B cell (primary cell): Measurements from ENCODE around the gene CCL15. TPM values are rescaled to one million over a fixed set of nuclear protein-coding genes. Genes with fewer than 3 reads are reported as not detected.

Experiments
- ATAC-seq: fragments of 200-7000 bp; cut with Tn5 transposase; one replicate; pipeline ENCODE4 v1.10.0; 2021; ENCODE audit warnings: low read depth, mild to moderate bottlenecking, moderate number of reproducible peaks, moderate library complexity
- CTCF ChIA-PET: fragments of 350-600 bp; sonication (Branson Sonifier 250); formaldehyde crosslinking; loops from one replicate; lab custom pipeline; 2021; ENCODE audit warnings: antibody characterized with exemption, inconsistent platforms; lab: Charles Lee
- POLR2A ChIA-PET: fragments of 350-600 bp; sonication (Branson Sonifier 250); formaldehyde crosslinking; loops from one replicate; lab custom pipeline; 2021; ENCODE audit warnings: antibody characterized with exemption; lab: Charles Lee
- DNase-seq: peaks from one replicate; pipeline ENCODE4 v3.0.0; 2013
- H2AFZ ChIP-seq: 2 replicates; pipeline ENCODE4 v1.6.1; 2012; ENCODE audit warnings: mild to moderate bottlenecking, low read depth, low read length; ENCODE audit not compliant: insufficient read depth, poor library complexity, severe bottlenecking
- H3K27ac ChIP-seq, 2 donors: 1 replicate in 1 of 2; 2 replicates in 1 of 2; pipeline ENCODE4 v1.5.1; 2012 to 2013; ENCODE audit warnings: low read length in 2 of 2, mild to moderate bottlenecking in 2 of 2, moderate library complexity in 1 of 2
- H3K27me3 ChIP-seq, 4 experiments: fragments of 200-600 bp in 1 of 4; sonication (generic) in 1 of 4; replicated peaks in 1 of 4; 1 replicate in 2 of 4; 2 replicates in 2 of 4; pipeline versions ENCODE4 v1.6.1 to v1.7.0; 2013 to 2016; ENCODE audit warnings: low read length in 3 of 4, mild to moderate bottlenecking in 2 of 4, mixed read lengths in 1 of 4, moderate library complexity in 1 of 4; ENCODE audit not compliant: insufficient read depth in 4 of 4, control insufficient read depth in 3 of 4; ENCODE audit errors: control extremely low read depth in 1 of 4
- H3K36me3 ChIP-seq, 2 experiments: replicated peaks in 1 of 2; 1 replicate in 1 of 2; 2 replicates in 1 of 2; pipeline versions ENCODE4 v1.6.1 to v1.7.1; 2013; ENCODE audit warnings: low read length in 1 of 2; ENCODE audit not compliant: insufficient read depth in 2 of 2, control insufficient read depth in 1 of 2; ENCODE audit errors: control extremely low read depth in 1 of 2, extremely low read depth in 1 of 2
- H3K4me1 ChIP-seq, 2 donors: fragments of 200-600 bp in 1 of 2; sonication (generic) in 1 of 2; 1 replicate in 1 of 2; 2 replicates in 1 of 2; pipeline versions ENCODE4 v1.5.1 to v1.6.1; 2013 to 2017; ENCODE audit warnings: low read length in 2 of 2; ENCODE audit not compliant: control insufficient read depth in 2 of 2, insufficient read depth in 2 of 2
- H3K4me2 ChIP-seq: replicated peaks from 2 replicates; pipeline ENCODE3; 2012; ENCODE audit warnings: mild to moderate bottlenecking, low read depth, low read length; ENCODE audit not compliant: poor library complexity, severe bottlenecking
- H3K4me3 ChIP-seq, 5 experiments: fragments of 200-600 bp in 1 of 5; sonication (generic) in 1 of 5; 1 replicate in 3 of 5; 2 replicates in 2 of 5; pipeline versions ENCODE4 v1.5.1 to v1.7.0; 2011 to 2016; ENCODE audit warnings: low read length in 4 of 5, mild to moderate bottlenecking in 4 of 5, low read depth in 2 of 5, control low read depth in 1 of 5, moderate library complexity in 1 of 5; ENCODE audit not compliant: insufficient read depth in 1 of 5; ENCODE audit errors: control extremely low read depth in 1 of 5, extremely low read depth in 1 of 5
- H3K79me2 ChIP-seq: fragments of 200-600 bp; sonication (generic); one replicate; pipeline ENCODE4 v1.6.0; 2016; ENCODE audit warnings: low read length; ENCODE audit not compliant: control insufficient read depth, insufficient read depth
- H3K9ac ChIP-seq: fragments of 200-600 bp; sonication (generic); 2 replicates; pipeline ENCODE4 v1.6.1; 2017; ENCODE audit warnings: mild to moderate bottlenecking, low read length, moderate library complexity
- H3K9me3 ChIP-seq, 3 donors: one replicate each; pipeline versions ENCODE4 v1.6.1 to v1.7.1; 2013; ENCODE audit warnings: low read length in 2 of 3; ENCODE audit not compliant: control insufficient read depth in 2 of 3, insufficient read depth in 1 of 3; ENCODE audit errors: control extremely low read depth in 1 of 3
- H4K20me1 ChIP-seq: 2 replicates; pipeline ENCODE4 v1.6.0; 2012; ENCODE audit warnings: mild to moderate bottlenecking, low read length; ENCODE audit not compliant: insufficient read depth, control insufficient read depth, poor library complexity, severe bottlenecking
- H3K27ac Mint-ChIP-seq: one replicate; pipeline ENCODE4 v1.8.0; 2021; ENCODE audit warnings: mixed read lengths
- H3K27me3 Mint-ChIP-seq: one replicate; pipeline ENCODE4 v1.8.0; 2021; ENCODE audit warnings: mixed read lengths
- H3K4me1 Mint-ChIP-seq: one replicate; pipeline ENCODE4 v1.8.0; 2021; ENCODE audit warnings: mixed read lengths
- H3K4me3 Mint-ChIP-seq: one replicate; pipeline ENCODE4 v1.8.0; 2021; ENCODE audit warnings: mixed read lengths
- H3K9me3 Mint-ChIP-seq: one replicate; pipeline ENCODE4 v1.8.0; 2022; ENCODE audit warnings: mixed read lengths; ENCODE audit not compliant: insufficient read depth
- EZH2 ChIP-seq: IDR thresholded peaks from 2 replicates; pipeline ENCODE4 v1.6.1; 2012; ENCODE audit warnings: borderline replicate concordance, low read depth, mild to moderate bottlenecking, moderate library complexity, low read length; ENCODE audit not compliant: insufficient read depth, poor library complexity, severe bottlenecking
- WGBS: methylation state at CpG from one replicate; pipeline ENCODE4 v1.1.5; 2013; ENCODE audit warnings: missing lambda C conversion rate; ENCODE audit not compliant: insufficient coverage; 5-methylcytosine and 5-hydroxymethylcytosine counted together
- intact Hi-C: fragments of 100-400 bp; cut with micrococcal nuclease; formaldehyde crosslinking; loops from one replicate; pipeline ENCODE4 v1.10.0; 2022
- polyA plus RNA-seq: library from polyadenylated mRNA; depleted of rRNA; stranded (reverse); fragments of >200 nt; gene quantifications from 2 replicates; pipeline ENCODE4 v1.2.3, GENCODE V29; 2012
- total RNA-seq, 2 donors: library from RNA; stranded (reverse); fragments of 120-200 nt in 1 of 2; gene quantifications; 1 replicate in 1 of 2; 2 replicates in 1 of 2; pipeline versions ENCODE4 v1.2.3 to v1.2.4, GENCODE V29; 2013 to 2022
- TF ChIP-seq, protein P1 (sequence below): fragments of 200-600 bp; IDR thresholded peaks from one replicate; pipeline ENCODE4 v1.8.0; 2022; ENCODE audit warnings: antibody characterized with exemption, mild to moderate bottlenecking

Gene CCL15
- total and polyA plus RNA-seq, 2 donors (not counting 1 experiment from before 2014, with no cell fraction given), result not detected

DNA sequence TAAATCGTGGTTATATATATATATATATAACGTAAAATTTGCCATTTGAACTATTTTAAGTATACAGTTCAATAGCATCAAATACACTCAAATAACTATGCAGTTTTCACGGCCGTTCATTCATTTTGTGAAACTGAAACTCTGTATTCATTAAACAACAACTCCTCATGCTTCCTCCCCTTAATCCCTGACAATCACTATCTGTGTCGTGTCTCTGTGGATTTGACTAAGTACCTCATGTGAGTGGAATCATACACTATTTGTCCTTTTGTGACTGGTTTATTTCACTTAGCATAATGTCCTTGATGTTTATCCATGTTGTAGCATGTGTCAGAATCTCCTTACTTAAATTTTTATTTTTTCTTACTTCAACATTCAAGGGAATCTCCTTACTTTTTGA is 13.6 kb upstream of the CCL15 start:
- peaks cover 6% of the 10 kb centered on the region for H3K27me3 Mint-ChIP-seq
- no peaks in the 10 kb centered on the region for H3K9me3 Mint-ChIP-seq
- no peak for DNase-seq
- Histone ChIP-seq H3K27ac (no peak overlapping the region), H3K9me3 (peaks cover 0 to 22% (median 0%) of the 10 kb centered on the region in 3 donors), H3K4me3 (no peak overlapping the region), H4K20me1 (no peaks in the 10 kb centered on the region), H3K9ac (no peak overlapping the region), H2AFZ (no peak overlapping the region), H3K27me3 (no peaks in the 10 kb centered on the region), H3K36me3 (no peaks in the 10 kb centered on the region), H3K79me2 (no peaks in the 10 kb centered on the region), H3K4me1 (peaks cover 12 to 15% of the 10 kb centered on the region in 2 donors), H3K4me2 (no peak overlapping the region)
- intact Hi-C loops, result no loop called here
- H3K4me3 Mint-ChIP-seq, result no peak overlapping the region
- ChIA-PET CTCF (no interaction called here), POLR2A (no interaction called here)
- TF ChIP-seq, protein P1, sequence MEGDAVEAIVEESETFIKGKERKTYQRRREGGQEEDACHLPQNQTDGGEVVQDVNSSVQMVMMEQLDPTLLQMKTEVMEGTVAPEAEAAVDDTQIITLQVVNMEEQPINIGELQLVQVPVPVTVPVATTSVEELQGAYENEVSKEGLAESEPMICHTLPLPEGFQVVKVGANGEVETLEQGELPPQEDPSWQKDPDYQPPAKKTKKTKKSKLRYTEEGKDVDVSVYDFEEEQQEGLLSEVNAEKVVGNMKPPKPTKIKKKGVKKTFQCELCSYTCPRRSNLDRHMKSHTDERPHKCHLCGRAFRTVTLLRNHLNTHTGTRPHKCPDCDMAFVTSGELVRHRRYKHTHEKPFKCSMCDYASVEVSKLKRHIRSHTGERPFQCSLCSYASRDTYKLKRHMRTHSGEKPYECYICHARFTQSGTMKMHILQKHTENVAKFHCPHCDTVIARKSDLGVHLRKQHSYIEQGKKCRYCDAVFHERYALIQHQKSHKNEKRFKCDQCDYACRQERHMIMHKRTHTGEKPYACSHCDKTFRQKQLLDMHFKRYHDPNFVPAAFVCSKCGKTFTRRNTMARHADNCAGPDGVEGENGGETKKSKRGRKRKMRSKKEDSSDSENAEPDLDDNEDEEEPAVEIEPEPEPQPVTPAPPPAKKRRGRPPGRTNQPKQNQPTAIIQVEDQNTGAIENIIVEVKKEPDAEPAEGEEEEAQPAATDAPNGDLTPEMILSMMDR, result no peak
- WGBS, result no CpG with 5 or more reads among the region's 5 CpGs
- no peak for ATAC-seq
- H3K4me1 Mint-ChIP-seq, result peaks cover 14% of the 10 kb centered on the region
- no peak overlapping the region for H3K27ac Mint-ChIP-seq

DNA sequence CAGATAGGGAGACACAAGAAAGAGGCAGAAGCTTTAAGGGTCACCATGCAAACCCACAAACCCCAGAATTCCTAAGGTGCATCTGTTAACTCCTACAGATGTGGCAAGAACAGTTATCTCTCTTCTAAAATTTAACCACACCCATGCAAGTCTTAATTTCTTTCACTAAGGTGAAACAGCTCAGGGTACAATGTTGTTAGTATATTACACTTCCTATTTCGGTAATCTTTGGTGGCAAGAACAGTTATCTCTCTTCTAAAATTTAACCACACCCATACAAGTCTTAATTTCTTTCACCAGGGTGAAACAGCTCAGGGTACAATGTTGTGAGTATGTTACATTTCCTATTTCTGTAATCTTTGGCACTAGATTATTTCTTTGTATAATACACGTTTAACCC is 9.8 kb upstream of the CCL15 start:
- Mint-ChIP-seq H3K4me1 (peaks cover 5% of the 10 kb centered on the region), H3K4me3 (no peak overlapping the region), H3K9me3 (no peaks in the 10 kb centered on the region), H3K27ac (no peak overlapping the region), H3K27me3 (peaks cover 6% of the 10 kb centered on the region)
- peaks cover 0 to 45% (median 8%) of the 10 kb centered on the region in 3 donors for H3K9me3 ChIP-seq
- no peak overlapping the region for H3K4me3 ChIP-seq
- ChIA-PET POLR2A (no interaction called here), CTCF (interaction anchor here (1.0 to 1.1 kb wide), 2 partner anchors 35 to 137 kb away, joined by 3 read pairs; no protein-coding TSS in a partner anchor)
- no peak overlapping the region for H3K9ac ChIP-seq
- H3K27me3 ChIP-seq, result no peaks in the 10 kb centered on the region
- no peak overlapping the region for H3K27ac ChIP-seq
- H3K4me1 ChIP-seq, result peaks cover 0 to 9% of the 10 kb centered on the region in 2 donors
- H3K4me2 ChIP-seq, result no peak overlapping the region
- intact Hi-C loops, result no loop called here
- no peaks in the 10 kb centered on the region for H4K20me1 ChIP-seq
- DNase-seq, result no peak
- H2AFZ ChIP-seq, result no peak overlapping the region
- ATAC-seq, result no peak
- no CpG with 5 or more reads among the region's 2 CpGs for WGBS
- no peak for TF ChIP-seq EZH2
- TF ChIP-seq, protein P1, result no peak
- no peaks in the 10 kb centered on the region for H3K36me3 ChIP-seq
- H3K79me2 ChIP-seq, result no peaks in the 10 kb centered on the region
